A549 treated with Mapracorat at 1 μM for 4 hours (cell line): Measurements from ENCODE around the gene OR4D11. TPM values are rescaled to one million over a fixed set of nuclear protein-coding genes. Genes with fewer than 3 reads are reported as not detected.

Source experiments
- total RNA-seq: library from RNA; stranded (reverse); fragments of 200-300 nt; extraction: Qiagen RNA extraction; gene quantifications from 5 replicates; pipeline ENCODE4 v1.2.3, GENCODE V29; 2022

Gene OR4D11
- total RNA-seq = not detected in 5 replicates

DNA sequence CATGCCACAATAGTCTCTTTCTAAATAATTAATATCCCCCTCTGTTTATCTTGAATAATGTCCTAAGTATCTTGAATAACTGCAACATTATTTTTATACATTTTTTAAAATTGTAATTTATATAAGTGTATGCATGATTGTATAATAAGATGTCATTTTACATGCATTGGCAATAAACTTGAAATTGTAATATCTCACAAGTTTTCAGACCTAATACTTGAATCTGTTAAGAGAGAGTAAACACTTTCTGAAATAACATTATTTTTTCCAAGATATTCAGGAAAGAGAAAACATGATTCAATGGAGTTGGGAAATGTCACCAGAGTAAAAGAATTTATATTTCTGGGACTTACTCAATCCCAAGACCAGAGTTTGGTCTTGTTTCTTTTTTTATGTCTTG, at the start of gene OR4D11:
Gene OR4D11, plus strand, starts transcription at position 301 of the 400 bp plus-strand sequence. Its CDS starts 0 bp downstream, at position 301.

DNA sequence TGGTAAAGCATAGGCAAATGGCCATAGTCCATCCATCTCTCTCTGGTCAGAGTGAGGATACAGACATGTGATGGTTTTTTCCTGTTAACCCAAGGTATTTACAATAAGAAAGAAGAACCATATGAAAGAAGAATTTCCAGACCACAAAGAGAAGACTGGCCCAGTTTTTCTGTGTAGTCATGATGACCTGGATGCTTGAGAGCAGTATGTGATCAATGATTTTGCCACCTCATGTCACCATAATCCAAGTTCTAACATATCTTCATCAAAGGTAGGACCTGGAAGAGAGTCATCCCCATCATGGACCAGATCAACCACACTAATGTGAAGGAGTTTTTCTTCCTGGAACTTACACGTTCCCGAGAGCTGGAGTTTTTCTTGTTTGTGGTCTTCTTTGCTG, 46.7 kb upstream of the OR4D11 start, which contains the start of gene OR4D6:
Gene OR4D6, plus strand, starts transcription at position 301 of the 400 bp plus-strand sequence. Its CDS starts 0 bp downstream, at position 301.

DNA sequence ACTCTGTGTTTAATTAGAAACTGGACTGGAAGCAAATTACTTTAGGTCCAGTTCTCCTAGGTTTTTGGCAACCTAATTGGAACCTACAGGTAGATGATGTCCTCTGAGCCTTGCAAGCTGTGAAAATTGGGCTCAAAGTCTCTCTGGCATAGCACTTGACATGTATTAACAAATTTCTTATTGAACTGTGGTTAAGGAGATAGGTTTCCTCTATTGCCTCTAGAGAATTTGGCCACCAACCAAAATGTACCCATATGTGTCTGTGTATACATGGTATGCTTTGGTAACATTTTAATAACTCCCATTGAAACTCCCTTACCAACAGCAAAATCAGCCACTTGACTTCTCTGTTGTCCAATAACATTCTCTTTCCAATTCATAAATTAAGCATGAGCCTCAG, 30.4 kb upstream of the OR4D11 start, which contains the start of gene OR4D10:
Gene OR4D10, plus strand, starts transcription at position 301 of the 400 bp plus-strand sequence. CDS start 4,115 bp downstream, outside the sequence.

DNA sequence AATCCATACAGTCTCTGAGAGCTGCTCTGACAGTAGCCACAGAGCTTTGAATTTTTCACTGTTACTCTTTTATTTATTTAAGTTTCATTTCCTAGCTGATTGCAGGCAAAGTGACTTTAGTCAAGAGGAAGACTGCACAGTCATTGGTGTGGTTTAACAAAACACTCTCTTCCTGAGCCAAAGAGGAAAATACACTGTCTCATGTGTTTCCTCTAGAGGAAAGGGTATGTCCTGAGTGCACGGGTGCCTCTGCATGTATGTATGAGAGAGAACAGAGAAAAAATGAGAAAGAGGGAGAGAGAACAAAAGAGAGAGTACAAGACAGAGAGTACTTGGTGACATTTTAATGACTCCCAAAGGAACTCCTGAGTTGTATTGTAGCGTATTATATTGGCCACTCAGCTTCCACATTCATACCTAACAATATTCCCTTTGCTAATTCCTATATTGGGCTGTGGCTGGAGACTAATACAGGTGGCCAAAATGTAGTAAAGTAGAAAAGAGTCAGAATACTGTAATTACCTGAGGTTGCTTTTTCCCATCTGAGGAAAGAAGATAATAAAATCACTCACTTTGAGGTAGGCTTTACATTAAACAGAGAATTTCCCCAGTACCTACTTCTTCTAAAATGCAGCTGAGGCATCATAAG, 7.7 kb downstream of the OR4D11 start, which contains the start of gene OR4D9:
Gene OR4D9, plus strand, starts transcription at position 599 of the 649 bp plus-strand sequence. CDS start 3,374 bp downstream, outside the sequence.

Other genes starting within 250 kb of the OR4D11 start
- not detected in 5 replicates for gene OR5AN1, start 144.7 kb upstream of the OR4D11 start, total RNA-seq
- gene OR5A2, start 77.2 kb upstream of the OR4D11 start, total RNA-seq = not detected in 5 replicates
- not detected in 5 replicates for gene OR5A1, start 67.1 kb upstream of the OR4D11 start, total RNA-seq
- gene OR4D6, start 46.6 kb upstream of the OR4D11 start, total RNA-seq = not detected in 5 replicates
- gene OR4D10, start 30.3 kb upstream of the OR4D11 start, total RNA-seq = not detected in 5 replicates
- gene OR4D9, start 8.0 kb downstream of the OR4D11 start, total RNA-seq = not detected in 5 replicates
- 28.1 to 32.8 TPM (median 29.0 TPM) in 5 replicates for gene OSBP, start 112.2 kb downstream of the OR4D11 start, total RNA-seq
- 41.7 to 48.4 TPM (median 46.9 TPM) in 5 replicates for gene PATL1, start 165.5 kb downstream of the OR4D11 start, total RNA-seq
- gene OR10V1, start 210.3 kb downstream of the OR4D11 start, total RNA-seq = not detected in 5 replicates